Hepatocyte (in vitro differentiated cells): ENCODE measurements around the gene UMAD1.

Source experiments
- EZH2 ChIP-seq: fragments of 200-600 bp; sonication (generic); IDR thresholded peaks from 2 replicates; pipeline ENCODE4 v1.6.1; 2016; ENCODE audit warnings: antibody characterized with exemption, mild to moderate bottlenecking, borderline replicate concordance
- EZH2phosphoT487 ChIP-seq: fragments of 200-600 bp; sonication (generic); IDR thresholded peaks from one replicate; pipeline ENCODE4 v1.6.1; 2018; ENCODE audit warnings: antibody characterized with exemption, mild to moderate bottlenecking, low read depth, moderate library complexity; ENCODE audit not compliant: unreplicated experiment, severe bottlenecking
- TF ChIP-seq, protein P1 (sequence below): fragments of 200-600 bp; sonication (generic); IDR thresholded peaks from 2 replicates; pipeline ENCODE4 v1.5.1; 2016; ENCODE audit warnings: antibody characterized with exemption, mild to moderate bottlenecking; ENCODE audit not compliant: poor library complexity

DNA sequence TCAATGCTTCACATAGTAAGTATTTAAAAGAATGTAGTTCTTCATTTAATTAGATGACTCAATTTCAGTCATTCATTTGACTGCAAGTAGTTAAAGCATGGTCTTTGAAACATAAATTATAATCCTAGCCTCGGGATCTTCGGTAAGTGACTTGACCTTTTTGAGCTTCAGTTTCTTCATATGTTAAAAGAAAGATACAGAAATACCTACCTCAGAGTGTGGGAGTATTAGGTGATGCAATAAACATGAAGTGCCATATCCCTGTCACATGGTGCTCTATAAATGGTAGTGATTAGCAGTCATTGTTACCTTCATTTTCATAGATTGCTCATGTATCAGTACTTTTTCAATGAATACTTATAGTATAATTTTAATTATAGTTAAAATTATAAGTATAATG is 31.2 kb upstream of the UMAD1 start:
- TF ChIP-seq, protein P1, sequence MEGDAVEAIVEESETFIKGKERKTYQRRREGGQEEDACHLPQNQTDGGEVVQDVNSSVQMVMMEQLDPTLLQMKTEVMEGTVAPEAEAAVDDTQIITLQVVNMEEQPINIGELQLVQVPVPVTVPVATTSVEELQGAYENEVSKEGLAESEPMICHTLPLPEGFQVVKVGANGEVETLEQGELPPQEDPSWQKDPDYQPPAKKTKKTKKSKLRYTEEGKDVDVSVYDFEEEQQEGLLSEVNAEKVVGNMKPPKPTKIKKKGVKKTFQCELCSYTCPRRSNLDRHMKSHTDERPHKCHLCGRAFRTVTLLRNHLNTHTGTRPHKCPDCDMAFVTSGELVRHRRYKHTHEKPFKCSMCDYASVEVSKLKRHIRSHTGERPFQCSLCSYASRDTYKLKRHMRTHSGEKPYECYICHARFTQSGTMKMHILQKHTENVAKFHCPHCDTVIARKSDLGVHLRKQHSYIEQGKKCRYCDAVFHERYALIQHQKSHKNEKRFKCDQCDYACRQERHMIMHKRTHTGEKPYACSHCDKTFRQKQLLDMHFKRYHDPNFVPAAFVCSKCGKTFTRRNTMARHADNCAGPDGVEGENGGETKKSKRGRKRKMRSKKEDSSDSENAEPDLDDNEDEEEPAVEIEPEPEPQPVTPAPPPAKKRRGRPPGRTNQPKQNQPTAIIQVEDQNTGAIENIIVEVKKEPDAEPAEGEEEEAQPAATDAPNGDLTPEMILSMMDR = no peak
- no peak for TF ChIP-seq EZH2phosphoT487
- no peak for TF ChIP-seq EZH2
